Sigmoid colon (tissue), 3 donors: Measurements from ENCODE around the gene ACACA.
"Not testable (repeated sequence)": the region's sequence is repeated elsewhere in the genome, so short reads cannot be mapped to it uniquely, and the experiment has no call there.

ENCODE experiments used
- CTCF ChIP-seq, 4 experiments: fragments of 450-650 bp in 3 of 4; fragments of 200-600 bp in 1 of 4; IDR thresholded peaks; one replicate each; pipeline ENCODE4 v1.5.1; 2016 to 2019; ENCODE audit warnings: antibody characterized with exemption in 4 of 4, mild to moderate bottlenecking in 3 of 4, moderate library complexity in 2 of 4
- POLR2A ChIP-seq, 2 donors: fragments of 450-650 bp; IDR thresholded peaks; one replicate each; pipeline ENCODE4 v1.6.1; 2016; ENCODE audit warnings: antibody characterized with exemption in 2 of 2, mild to moderate bottlenecking in 2 of 2, moderate library complexity in 2 of 2

- TF ChIP-seq CTCF, POLR2A (IDR thresholded peaks at IDR 0.05): not testable (repeated sequence)
These were observed 59.7 kb downstream of the ACACA start for GRCh38 chr17:37346863-37347402.
